ENCODE measurements around the gene NPTN.
"Not testable (repeated sequence)": the region's sequence is repeated elsewhere in the genome, so short reads cannot be mapped to it uniquely, and the experiment has no call there.

NPTN gene

GRCh38 chr15:73650416-73651126 is 17.4 kb upstream of the NPTN start:
- Histone ChIP-seq H2AFZ (ENCODE audit: low read length) (no peak overlapping the region), H3K9me2 (replicated peaks; ENCODE audit: insufficient read depth, low read length) (no peaks in the 10 kb centered on the region), H3K4me2 (ENCODE audit: low read depth, low read length) (no peak overlapping the region), H3K4me1 (ENCODE audit: low read length) (0 out of 2 replicates have a peak, but pooled peaks cover 8% of the 10 kb centered on the region), H3F3A (ENCODE audit: insufficient read depth, low read length) (no peaks in the 10 kb centered on the region), H3K9ac (ENCODE audit: low read length) (no peak overlapping the region), H4K20me1 (ENCODE audit: insufficient read depth, low read length) (no peaks in the 10 kb centered on the region), H3K36me3 (replicated peaks; ENCODE audit: insufficient read depth, low read length) (no peaks in the 10 kb centered on the region), H3K27me3 (replicated peaks; ENCODE audit: insufficient read depth, low read length) (no peaks in the 10 kb centered on the region), H3K79me2 (ENCODE audit: low read length) (no peaks in the 10 kb centered on the region), H3K9me3 (replicated peaks; ENCODE audit: insufficient read depth, low read length) (no peaks in the 10 kb centered on the region), H3K4me3 (ENCODE audit: low read length) (no peak overlapping the region), H3K27ac (ENCODE audit: low read length) (no peak overlapping the region)
- DNase-seq = peak; percentile 7
- TF ChIP-seq CTCF (IDR thresholded peaks at IDR 0.05; ENCODE audit: low read length) = no peak

GRCh38 chr15:73648014-73648295 is 14.8 kb upstream of the NPTN start:
- no peaks in the 10 kb centered on the region for H3K9me3 ChIP-seq (replicated peaks; ENCODE audit: insufficient read depth, low read length)
- no peak overlapping the region for H3K4me3 ChIP-seq (ENCODE audit: low read length)
- H4K20me1 ChIP-seq (ENCODE audit: insufficient read depth, low read length) = no peaks in the 10 kb centered on the region
- H3F3A ChIP-seq (ENCODE audit: insufficient read depth, low read length) = no peaks in the 10 kb centered on the region
- no peak for DNase-seq
- H3K79me2 ChIP-seq (ENCODE audit: low read length) = no peaks in the 10 kb centered on the region
- H2AFZ ChIP-seq (ENCODE audit: low read length) = no peak overlapping the region
- no peak overlapping the region for H3K9ac ChIP-seq (ENCODE audit: low read length)
- H3K4me1 ChIP-seq (ENCODE audit: low read length) = 0 out of 2 replicates have a peak, but pooled peaks cover 8% of the 10 kb centered on the region
- H3K27me3 ChIP-seq (replicated peaks; ENCODE audit: insufficient read depth, low read length) = no peaks in the 10 kb centered on the region
- no peak overlapping the region for H3K4me2 ChIP-seq (ENCODE audit: low read depth, low read length)
- no peaks in the 10 kb centered on the region for H3K36me3 ChIP-seq (replicated peaks; ENCODE audit: insufficient read depth, low read length)
- no peak overlapping the region for H3K27ac ChIP-seq (ENCODE audit: low read length)
- no peak for TF ChIP-seq EZH2phosphoT487 (IDR thresholded peaks at IDR 0.05; ENCODE audit: low read length)
- TF ChIP-seq EZH2 (optimal IDR thresholded peaks at IDR 0.05; ENCODE audit: low read depth, low read length) = no peak
- no peak for TF ChIP-seq CTCF (IDR thresholded peaks at IDR 0.05; ENCODE audit: low read length)
- no peaks in the 10 kb centered on the region for H3K9me2 ChIP-seq (replicated peaks; ENCODE audit: insufficient read depth, low read length)

GRCh38 chr15:73647259-73648013 is 14.2 kb upstream of the NPTN start:
- H3K79me2 ChIP-seq (ENCODE audit: low read length) = no peaks in the 10 kb centered on the region
- DNase-seq = no peak
- H2AFZ ChIP-seq (ENCODE audit: low read length) = no peak overlapping the region
- no peak overlapping the region for H3K9ac ChIP-seq (ENCODE audit: low read length)
- no peaks in the 10 kb centered on the region for H3K36me3 ChIP-seq (replicated peaks; ENCODE audit: insufficient read depth, low read length)
- no peaks in the 10 kb centered on the region for H3K9me3 ChIP-seq (replicated peaks; ENCODE audit: insufficient read depth, low read length)
- no peak for TF ChIP-seq EZH2 (optimal IDR thresholded peaks at IDR 0.05; ENCODE audit: low read depth, low read length)
- no peak for TF ChIP-seq CTCF (IDR thresholded peaks at IDR 0.05; ENCODE audit: low read length)
- TF ChIP-seq EZH2phosphoT487 (IDR thresholded peaks at IDR 0.05; ENCODE audit: low read length) = no peak
- H3K9me2 ChIP-seq (replicated peaks; ENCODE audit: insufficient read depth, low read length) = no peaks in the 10 kb centered on the region
- no peaks in the 10 kb centered on the region for H4K20me1 ChIP-seq (ENCODE audit: insufficient read depth, low read length)
- 0 out of 2 replicates have a peak, but pooled peaks cover 8% of the 10 kb centered on the region for H3K4me1 ChIP-seq (ENCODE audit: low read length)
- no peak overlapping the region for H3K27ac ChIP-seq (ENCODE audit: low read length)
- no peak overlapping the region for H3K4me3 ChIP-seq (ENCODE audit: low read length)
- H3K4me2 ChIP-seq (ENCODE audit: low read depth, low read length) = no peak overlapping the region
- H3F3A ChIP-seq (ENCODE audit: insufficient read depth, low read length) = no peaks in the 10 kb centered on the region
- H3K27me3 ChIP-seq (replicated peaks; ENCODE audit: insufficient read depth, low read length) = no peaks in the 10 kb centered on the region

GRCh38 chr15:73639464-73639863 is 6.3 kb upstream of the NPTN start:
- H3K36me3 ChIP-seq (replicated peaks; ENCODE audit: insufficient read depth, low read length); H3K9me3 ChIP-seq (replicated peaks; ENCODE audit: insufficient read depth, low read length); H3F3A ChIP-seq (ENCODE audit: insufficient read depth, low read length); H3K27ac ChIP-seq (ENCODE audit: low read length); H3K4me1 ChIP-seq (ENCODE audit: low read length); H4K20me1 ChIP-seq (ENCODE audit: insufficient read depth, low read length); H3K9ac ChIP-seq (ENCODE audit: low read length); DNase-seq; H3K4me2 ChIP-seq (ENCODE audit: low read depth, low read length); H3K9me2 ChIP-seq (replicated peaks; ENCODE audit: insufficient read depth, low read length); H2AFZ ChIP-seq (ENCODE audit: low read length); H3K79me2 ChIP-seq (ENCODE audit: low read length); H3K4me3 ChIP-seq (ENCODE audit: low read length); H3K27me3 ChIP-seq (replicated peaks; ENCODE audit: insufficient read depth, low read length): not testable (repeated sequence)
